Esophagus muscularis mucosa (tissue), 3 donors: ENCODE data around the gene CCL4L2.

Experiments used
- POLR2A ChIP-seq: fragments of 450-650 bp; IDR thresholded peaks from one replicate; pipeline ENCODE4 v1.6.1; 2017; ENCODE audit warnings: antibody characterized with exemption, moderate library complexity, mild to moderate bottlenecking, low read depth
- POLR2AphosphoS5 ChIP-seq, 2 donors: sonication (generic); formaldehyde crosslinking; IDR thresholded peaks; one replicate each; pipeline ENCODE4 v1.6.1; 2017; ENCODE audit warnings: antibody characterized with exemption in 2 of 2
- TF ChIP-seq, protein P1 (sequence below), 3 experiments: fragments of 200-600 bp in 2 of 3; fragments of 450-650 bp in 1 of 3; sonication (generic) in 2 of 3; IDR thresholded peaks; one replicate each; pipeline ENCODE4 v1.5.1; 2017 to 2019; ENCODE audit warnings: antibody characterized with exemption in 3 of 3, mild to moderate bottlenecking in 2 of 3, moderate library complexity in 1 of 3

GRCh38 chr17:36183001-36183971 is 27.6 kb upstream of the CCL4L2 start:
- TF ChIP-seq, protein P1, sequence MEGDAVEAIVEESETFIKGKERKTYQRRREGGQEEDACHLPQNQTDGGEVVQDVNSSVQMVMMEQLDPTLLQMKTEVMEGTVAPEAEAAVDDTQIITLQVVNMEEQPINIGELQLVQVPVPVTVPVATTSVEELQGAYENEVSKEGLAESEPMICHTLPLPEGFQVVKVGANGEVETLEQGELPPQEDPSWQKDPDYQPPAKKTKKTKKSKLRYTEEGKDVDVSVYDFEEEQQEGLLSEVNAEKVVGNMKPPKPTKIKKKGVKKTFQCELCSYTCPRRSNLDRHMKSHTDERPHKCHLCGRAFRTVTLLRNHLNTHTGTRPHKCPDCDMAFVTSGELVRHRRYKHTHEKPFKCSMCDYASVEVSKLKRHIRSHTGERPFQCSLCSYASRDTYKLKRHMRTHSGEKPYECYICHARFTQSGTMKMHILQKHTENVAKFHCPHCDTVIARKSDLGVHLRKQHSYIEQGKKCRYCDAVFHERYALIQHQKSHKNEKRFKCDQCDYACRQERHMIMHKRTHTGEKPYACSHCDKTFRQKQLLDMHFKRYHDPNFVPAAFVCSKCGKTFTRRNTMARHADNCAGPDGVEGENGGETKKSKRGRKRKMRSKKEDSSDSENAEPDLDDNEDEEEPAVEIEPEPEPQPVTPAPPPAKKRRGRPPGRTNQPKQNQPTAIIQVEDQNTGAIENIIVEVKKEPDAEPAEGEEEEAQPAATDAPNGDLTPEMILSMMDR (IDR thresholded peaks at IDR 0.05) = no peak
- TF ChIP-seq POLR2AphosphoS5 (IDR thresholded peaks at IDR 0.05) = no peak
- no peak for TF ChIP-seq POLR2A
